ENCODE measurements around the gene RYR1. TPM values are rescaled to one million over a fixed set of nuclear protein-coding genes. Genes with fewer than 3 reads are reported as not detected.
"Not testable (repeated sequence)": the region's sequence is repeated elsewhere in the genome, so short reads cannot be mapped to it uniquely, and the experiment has no call there.

Gene RYR1
- total RNA-seq, 1 donor from 2014 or later, result 7.4 TPM

- DNase-seq (ENCODE audit: low read depth) (no peak), FAIRE-seq (no peak)
- no peaks in the 10 kb centered on the region for H3K27me3 ChIP-seq (ENCODE audit: control insufficient read depth, insufficient read depth, low read length)
- H3K4me3 ChIP-seq (ENCODE audit: low read depth, low read length), result peak overlapping the region; percentile 28
- no peak for TF ChIP-seq CTCF (IDR thresholded peaks at IDR 0.05; ENCODE audit: insufficient read depth, low read length, severe bottlenecking)
- no peaks in the 10 kb centered on the region for H3K36me3 ChIP-seq (ENCODE audit: control insufficient read depth, insufficient read depth, low read length)
Observed at GRCh38 chr19:38565691-38566105, 132.2 kb downstream of the RYR1 start.

GRCh38 chr19:38569368-38569983, 136.0 kb downstream of the RYR1 start:
- Histone ChIP-seq H3K27me3 (ENCODE audit: control insufficient read depth, insufficient read depth, low read length) (no peaks in the 10 kb centered on the region), H3K36me3 (ENCODE audit: control insufficient read depth, insufficient read depth, low read length) (no peaks in the 10 kb centered on the region), H3K4me3 (ENCODE audit: low read depth, low read length) (no peak overlapping the region)
- no peak for DNase-seq (ENCODE audit: low read depth)
- TF ChIP-seq CTCF (IDR thresholded peaks at IDR 0.05; ENCODE audit: insufficient read depth, low read length, severe bottlenecking), result no peak
- FAIRE-seq, result no peak

- Histone ChIP-seq H3K27me3 (ENCODE audit: control insufficient read depth, insufficient read depth, low read length) (no peaks in the 10 kb centered on the region), H3K36me3 (ENCODE audit: control insufficient read depth, insufficient read depth, low read length) (no peaks in the 10 kb centered on the region), H3K4me3 (ENCODE audit: low read depth, low read length) (no peak overlapping the region)
- TF ChIP-seq CTCF (IDR thresholded peaks at IDR 0.05; ENCODE audit: insufficient read depth, low read length, severe bottlenecking), result no peak
- DNase-seq (ENCODE audit: low read depth) (no peak), FAIRE-seq (peak; percentile 84)
Observed at GRCh38 chr19:38571682-38572081, 138.2 kb downstream of the RYR1 start.

- DNase-seq (ENCODE audit: low read depth) (no peak), FAIRE-seq (no peak)
- H3K36me3 ChIP-seq (ENCODE audit: control insufficient read depth, insufficient read depth, low read length), result no peaks in the 10 kb centered on the region
- H3K4me3 ChIP-seq (ENCODE audit: low read depth, low read length), result no peak overlapping the region
- no peaks in the 10 kb centered on the region for H3K27me3 ChIP-seq (ENCODE audit: control insufficient read depth, insufficient read depth, low read length)
- no peak for TF ChIP-seq CTCF (IDR thresholded peaks at IDR 0.05; ENCODE audit: insufficient read depth, low read length, severe bottlenecking)
Observed at GRCh38 chr19:38577826-38578225, 144.3 kb downstream of the RYR1 start.

- not testable (repeated sequence) for FAIRE-seq; H3K27me3 ChIP-seq (ENCODE audit: control insufficient read depth, insufficient read depth, low read length); H3K4me3 ChIP-seq (ENCODE audit: low read depth, low read length); H3K36me3 ChIP-seq (ENCODE audit: control insufficient read depth, insufficient read depth, low read length)
- DNase-seq (ENCODE audit: low read depth), result peak; percentile 88
Observed at GRCh38 chr19:38579304-38579703, 145.8 kb downstream of the RYR1 start.

GRCh38 chr19:38580080-38580479, 146.6 kb downstream of the RYR1 start:
- H3K4me3 ChIP-seq (ENCODE audit: low read depth, low read length), result no peak overlapping the region
- DNase-seq (ENCODE audit: low read depth) (no peak), FAIRE-seq (no peak)
- no peaks in the 10 kb centered on the region for H3K36me3 ChIP-seq (ENCODE audit: control insufficient read depth, insufficient read depth, low read length)
- no peak for TF ChIP-seq CTCF (IDR thresholded peaks at IDR 0.05; ENCODE audit: insufficient read depth, low read length, severe bottlenecking)
- H3K27me3 ChIP-seq (ENCODE audit: control insufficient read depth, insufficient read depth, low read length), result no peaks in the 10 kb centered on the region

All from bronchial epithelial cell (primary cell).